ENCODE measurements around the gene IGF2.

GRCh38 chr11:2143477-2143798 lies 4.2 kb upstream of the IGF2 start:
- TF ChIP-seq, protein P1, sequence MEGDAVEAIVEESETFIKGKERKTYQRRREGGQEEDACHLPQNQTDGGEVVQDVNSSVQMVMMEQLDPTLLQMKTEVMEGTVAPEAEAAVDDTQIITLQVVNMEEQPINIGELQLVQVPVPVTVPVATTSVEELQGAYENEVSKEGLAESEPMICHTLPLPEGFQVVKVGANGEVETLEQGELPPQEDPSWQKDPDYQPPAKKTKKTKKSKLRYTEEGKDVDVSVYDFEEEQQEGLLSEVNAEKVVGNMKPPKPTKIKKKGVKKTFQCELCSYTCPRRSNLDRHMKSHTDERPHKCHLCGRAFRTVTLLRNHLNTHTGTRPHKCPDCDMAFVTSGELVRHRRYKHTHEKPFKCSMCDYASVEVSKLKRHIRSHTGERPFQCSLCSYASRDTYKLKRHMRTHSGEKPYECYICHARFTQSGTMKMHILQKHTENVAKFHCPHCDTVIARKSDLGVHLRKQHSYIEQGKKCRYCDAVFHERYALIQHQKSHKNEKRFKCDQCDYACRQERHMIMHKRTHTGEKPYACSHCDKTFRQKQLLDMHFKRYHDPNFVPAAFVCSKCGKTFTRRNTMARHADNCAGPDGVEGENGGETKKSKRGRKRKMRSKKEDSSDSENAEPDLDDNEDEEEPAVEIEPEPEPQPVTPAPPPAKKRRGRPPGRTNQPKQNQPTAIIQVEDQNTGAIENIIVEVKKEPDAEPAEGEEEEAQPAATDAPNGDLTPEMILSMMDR (IDR thresholded peaks at IDR 0.05; ENCODE audit: insufficient read depth, low read length) = no peak
- TF ChIP-seq GABPA (IDR thresholded peaks at IDR 0.05; ENCODE audit: low read depth) = no peak
- no peak for TF ChIP-seq POLR2AphosphoS5 (IDR thresholded peaks at IDR 0.05; ENCODE audit: low read depth)
- TF ChIP-seq REST (IDR thresholded peaks at IDR 0.05; ENCODE audit: insufficient replicate concordance, low read depth) = no peak

All from HL-60 (cell line).